SK-N-SH (cell line): Measurements from ENCODE around the gene OPCML.

Experiments
- CTCF ChIP-seq: fragments of 200-600 bp; sonication (generic); IDR thresholded peaks from 2 replicates; pipeline ENCODE4 v1.6.1; 2017; ENCODE audit warnings: antibody characterized with exemption, mild to moderate bottlenecking, moderate library complexity
- ELF1 ChIP-seq: IDR thresholded peaks from 2 replicates; pipeline ENCODE4 v1.4.0; 2012
- EP300 ChIP-seq, 2 experiments: IDR thresholded peaks; 2 replicates each; pipeline versions ENCODE4 v1.4.0 to v1.6.1; 2012; ENCODE audit warnings: borderline replicate concordance in 1 of 2, low read depth in 1 of 2, low read length in 1 of 2
- EZH2phosphoT487 ChIP-seq: fragments of 200-600 bp; sonication (generic); IDR thresholded peaks from 2 replicates; pipeline ENCODE4 v1.6.1; 2017; ENCODE audit warnings: low read depth, mixed run types, mild to moderate bottlenecking, antibody characterized with exemption, moderate library complexity, borderline replicate concordance
- FOXJ3 ChIP-seq: sonication (generic); formaldehyde crosslinking; IDR thresholded peaks from 2 replicates; pipeline ENCODE4 v1.5.1; 2020; ENCODE audit warnings: mild to moderate bottlenecking, missing genetic modification reagents
- FOXM1 ChIP-seq: IDR thresholded peaks from 2 replicates; pipeline ENCODE4 v1.4.0; 2012; ENCODE audit warnings: low read depth, mild to moderate bottlenecking
- MXI1 ChIP-seq: IDR thresholded peaks from 2 replicates; pipeline ENCODE4 v1.6.1; 2012; ENCODE audit warnings: mild to moderate bottlenecking, low read depth, low read length, improper control_type of control experiment
- NFIC ChIP-seq: IDR thresholded peaks from 2 replicates; pipeline ENCODE4 v1.4.0; 2012; ENCODE audit warnings: borderline replicate concordance
- NRF1 ChIP-seq: IDR thresholded peaks from 2 replicates; pipeline ENCODE4 v1.6.1; 2012; ENCODE audit warnings: low read depth, mild to moderate bottlenecking, low read length
- RCOR1 ChIP-seq: fragments of 150-350 bp; IDR thresholded peaks from 2 replicates; pipeline ENCODE4 v1.6.1; 2017; ENCODE audit warnings: antibody characterized with exemption, low read length
- SIN3A ChIP-seq: IDR thresholded peaks from 2 replicates; pipeline ENCODE4 v1.6.1; 2012; ENCODE audit warnings: low read depth, mild to moderate bottlenecking, low read length, moderate library complexity, borderline replicate concordance
- TAF1 ChIP-seq: IDR thresholded peaks from 2 replicates; pipeline ENCODE4 v1.6.1; 2012; ENCODE audit warnings: low read depth, mild to moderate bottlenecking, low read length, moderate library complexity, borderline replicate concordance
- TCF12 ChIP-seq: IDR thresholded peaks from 2 replicates; pipeline ENCODE4 v1.4.0; 2012
- USF1 ChIP-seq: IDR thresholded peaks from 2 replicates; pipeline ENCODE4 v1.4.0; 2012; ENCODE audit warnings: low read depth, borderline replicate concordance

GRCh38 chr11:133181667-133182066 lies 350.6 kb downstream of the OPCML start:
- TF ChIP-seq CTCF (no peak), FOXM1 (no peak), RCOR1 (no peak), NFIC (no peak), FOXJ3 (no peak), EP300 (IDR thresholded peaks at IDR 0.05; ENCODE audit: borderline replicate concordance in 1 of 2, low read depth in 1 of 2, low read length in 1 of 2) (no peak), EZH2phosphoT487 (no peak), MXI1 (no peak), NRF1 (no peak), USF1 (no peak), TAF1 (no peak), TCF12 (no peak), SIN3A (no peak), ELF1 (no peak)
